Tibial artery (tissue), 4 donors: ENCODE results near the gene MOCS2.

ENCODE experiments used
- DNase-seq, 2 donors: peaks; one replicate each; pipeline ENCODE4 v3.0.0-alpha.2; 2019
- H3K27ac ChIP-seq, 2 donors: fragments of 200-600 bp; sonication (generic) in 1 of 2; 1 replicate in 1 of 2; 2 replicates in 1 of 2; pipeline ENCODE4 v1.5.1; 2018 to 2019; ENCODE audit warnings: mild to moderate bottlenecking in 1 of 2
- H3K27me3 ChIP-seq, 2 donors: fragments of 200-600 bp; sonication (generic) in 1 of 2; one replicate each; pipeline versions ENCODE4 v1.5.1 to v1.6.0; 2016 to 2019
- H3K36me3 ChIP-seq, 3 donors: fragments of 200-600 bp; sonication (generic) in 2 of 3; one replicate each; pipeline ENCODE4 v1.5.1; 2016 to 2019; ENCODE audit warnings: mild to moderate bottlenecking in 2 of 3
- H3K4me1 ChIP-seq, 4 donors: fragments of 200-600 bp; sonication (generic) in 2 of 4; 1 replicate in 3 of 4; 2 replicates in 1 of 4; pipeline ENCODE4 v1.5.1; 2016 to 2019
- H3K4me3 ChIP-seq, 2 donors: fragments of 200-600 bp; sonication (generic) in 1 of 2; 1 replicate in 1 of 2; 2 replicates in 1 of 2; pipeline ENCODE4 v1.5.1; 2018 to 2019; ENCODE audit warnings: mild to moderate bottlenecking in 2 of 2
- H3K9me3 ChIP-seq, 3 donors: fragments of 200-600 bp; sonication (generic) in 1 of 3; one replicate each; pipeline ENCODE4 v1.5.1; 2016 to 2019
- CTCF ChIP-seq, 2 experiments: fragments of 200-600 bp in 1 of 2; fragments of 450-650 bp in 1 of 2; IDR thresholded peaks; one replicate each; pipeline ENCODE4 v1.5.1; 2017 to 2019; ENCODE audit warnings: antibody characterized with exemption in 2 of 2, mild to moderate bottlenecking in 1 of 2, moderate library complexity in 1 of 2
- intact Hi-C: fragments of 100-400 bp; cut with DNase I; formaldehyde crosslinking; loops from one replicate; pipeline ENCODE4 v1.15.0; 2023; ENCODE audit warnings: low total_unique reads

The MOCS2 gene

GRCh38 chr5:53127107-53127506, 17.6 kb upstream of the MOCS2 start:
- H3K36me3 ChIP-seq: no peaks in the 10 kb centered on the region
- no peaks in the 10 kb centered on the region for H3K27me3 ChIP-seq
- no peaks in the 10 kb centered on the region for H3K4me1 ChIP-seq
- no peak for TF ChIP-seq CTCF (IDR thresholded peaks at IDR 0.05)
- DNase-seq: no peak
- intact Hi-C loops: no loop called here
- H3K27ac ChIP-seq: no peak overlapping the region
- no peaks in the 10 kb centered on the region for H3K9me3 ChIP-seq
- H3K4me3 ChIP-seq: no peak overlapping the region

GRCh38 chr5:53126521-53126920, 17.0 kb upstream of the MOCS2 start:
- no peak overlapping the region for H3K27ac ChIP-seq
- H3K9me3 ChIP-seq: no peaks in the 10 kb centered on the region
- H3K4me3 ChIP-seq: no peak overlapping the region
- H3K36me3 ChIP-seq: no peaks in the 10 kb centered on the region
- H3K4me1 ChIP-seq: no peaks in the 10 kb centered on the region
- intact Hi-C loops: no loop called here
- no peaks in the 10 kb centered on the region for H3K27me3 ChIP-seq
- no peak for TF ChIP-seq CTCF (IDR thresholded peaks at IDR 0.05)
- no peak for DNase-seq

GRCh38 chr5:53123702-53124101, 14.1 kb upstream of the MOCS2 start:
- Histone ChIP-seq H3K4me3 (no peak overlapping the region), H3K4me1 (no peaks in the 10 kb centered on the region), H3K27me3 (no peaks in the 10 kb centered on the region), H3K27ac (no peak overlapping the region), H3K36me3 (no peaks in the 10 kb centered on the region), H3K9me3 (no peaks in the 10 kb centered on the region)
- DNase-seq: no peak
- peak; percentile 13 to 32 for TF ChIP-seq CTCF (IDR thresholded peaks at IDR 0.05)
- intact Hi-C loops: no loop called here

- Histone ChIP-seq H3K9me3 (no peaks in the 10 kb centered on the region), H3K4me1 (no peaks in the 10 kb centered on the region), H3K4me3 (no peak overlapping the region), H3K36me3 (no peaks in the 10 kb centered on the region), H3K27ac (no peak overlapping the region), H3K27me3 (no peaks in the 10 kb centered on the region)
- TF ChIP-seq CTCF (IDR thresholded peaks at IDR 0.05): no peak
- DNase-seq: no peak
- intact Hi-C loops: no loop called here
Measured at GRCh38 chr5:53120165-53120564, 10.6 kb upstream of the MOCS2 start.

- DNase-seq: no peak
- H3K27ac ChIP-seq: no peak overlapping the region
- TF ChIP-seq CTCF (IDR thresholded peaks at IDR 0.05): no peak
- no peaks in the 10 kb centered on the region for H3K36me3 ChIP-seq
- H3K27me3 ChIP-seq: no peaks in the 10 kb centered on the region
- H3K4me1 ChIP-seq: no peaks in the 10 kb centered on the region
- H3K9me3 ChIP-seq: no peaks in the 10 kb centered on the region
- intact Hi-C loops: no loop called here
- H3K4me3 ChIP-seq: no peak overlapping the region
Measured at GRCh38 chr5:53118879-53119278, 9.3 kb upstream of the MOCS2 start.

GRCh38 chr5:53116597-53116996, 7.0 kb upstream of the MOCS2 start:
- DNase-seq: no peak
- intact Hi-C loops: no loop called here
- no peak overlapping the region for H3K4me3 ChIP-seq
- no peak overlapping the region for H3K27ac ChIP-seq
- no peak for TF ChIP-seq CTCF (IDR thresholded peaks at IDR 0.05)
- no peaks in the 10 kb centered on the region for H3K27me3 ChIP-seq
- no peaks in the 10 kb centered on the region for H3K4me1 ChIP-seq
- no peaks in the 10 kb centered on the region for H3K9me3 ChIP-seq
- no peaks in the 10 kb centered on the region for H3K36me3 ChIP-seq
